ENCODE measurements around the gene MAPK9.

The MAPK9 gene

GRCh38 chr5:180326989-180327565 is 35.2 kb upstream of the MAPK9 start:
- no peak for DNase-seq (ENCODE audit: low read depth)
- no peak overlapping the region for H3K4me3 ChIP-seq (ENCODE audit: control insufficient read depth, low read depth, low read length)
- TF ChIP-seq CTCF (IDR thresholded peaks at IDR 0.05; ENCODE audit: control insufficient read depth, insufficient read depth, low read depth, low read length, missing control alignments): no peak

GRCh38 chr5:180324601-180324950 is 32.7 kb upstream of the MAPK9 start:
- TF ChIP-seq CTCF (IDR thresholded peaks at IDR 0.05; ENCODE audit: control insufficient read depth, insufficient read depth, low read depth, low read length, missing control alignments): no peak
- H3K4me3 ChIP-seq (ENCODE audit: control insufficient read depth, low read depth, low read length): no peak overlapping the region
- DNase-seq (ENCODE audit: low read depth): no peak

DNA sequence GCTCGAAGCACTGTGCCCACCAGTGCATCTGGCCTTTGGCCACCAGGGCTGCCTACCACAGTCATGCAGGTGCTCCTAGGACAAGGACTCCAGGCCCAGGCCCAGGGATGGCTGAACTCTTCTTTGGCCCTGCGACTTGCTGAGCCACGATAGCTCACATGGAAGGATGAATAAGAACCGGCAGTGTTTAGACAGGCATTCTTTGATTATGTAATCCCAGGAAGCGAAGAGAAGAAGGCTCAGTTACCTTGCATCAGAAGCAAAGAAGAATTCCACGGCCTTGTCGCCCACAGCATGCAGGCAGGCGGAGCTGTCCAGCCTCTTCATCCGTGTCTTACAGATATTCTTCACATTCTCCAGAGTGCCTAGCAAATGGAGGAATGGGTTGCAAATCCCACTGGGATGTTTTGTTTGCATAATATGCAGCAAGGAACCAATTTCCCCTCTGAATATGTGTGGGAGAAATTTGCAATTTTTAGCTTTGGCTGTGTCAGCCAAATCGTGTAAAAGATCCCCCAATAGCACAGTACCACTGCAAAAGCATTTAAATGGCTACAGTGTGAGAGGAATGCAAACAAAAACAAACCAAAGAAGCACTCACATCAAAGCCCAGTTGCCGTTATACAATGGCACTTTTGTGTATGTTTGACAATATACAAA is 32.2 kb upstream of the MAPK9 start:
- DNase-seq (ENCODE audit: low read depth): no peak
- TF ChIP-seq CTCF (IDR thresholded peaks at IDR 0.05; ENCODE audit: control insufficient read depth, insufficient read depth, low read depth, low read length, missing control alignments): no peak
- H3K4me3 ChIP-seq (ENCODE audit: control insufficient read depth, low read depth, low read length): no peak overlapping the region

- TF ChIP-seq CTCF (IDR thresholded peaks at IDR 0.05; ENCODE audit: control insufficient read depth, insufficient read depth, low read depth, low read length, missing control alignments): no peak
- DNase-seq (ENCODE audit: low read depth): no peak
- H3K4me3 ChIP-seq (ENCODE audit: control insufficient read depth, low read depth, low read length): no peak overlapping the region
These were observed 31.3 kb upstream of the MAPK9 start for GRCh38 chr5:180323160-180323559.

- TF ChIP-seq CTCF (IDR thresholded peaks at IDR 0.05; ENCODE audit: control insufficient read depth, insufficient read depth, low read depth, low read length, missing control alignments): no peak
These were observed 26.7 kb upstream of the MAPK9 start for GRCh38 chr5:180318456-180319089.

DNA sequence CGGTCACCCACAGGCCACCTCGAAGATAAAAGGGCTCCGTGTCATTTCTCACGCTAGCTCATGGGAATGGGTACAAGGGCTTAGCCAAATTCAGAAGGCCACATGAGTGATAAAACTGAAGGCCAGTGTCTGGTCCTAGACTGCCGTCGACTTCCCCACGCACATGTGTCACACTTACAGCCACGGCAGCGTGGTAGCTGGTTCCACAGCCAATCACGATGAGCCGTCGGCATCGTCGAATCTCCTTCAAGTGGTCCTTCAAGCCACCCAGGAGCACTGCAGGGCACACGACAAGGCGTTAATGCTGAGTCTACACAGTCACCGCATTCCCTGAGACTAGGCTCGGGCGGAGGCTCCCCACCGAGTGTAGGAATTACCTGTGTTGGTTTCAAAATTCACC is 24.7 kb upstream of the MAPK9 start:
- TF ChIP-seq CTCF (IDR thresholded peaks at IDR 0.05; ENCODE audit: control insufficient read depth, insufficient read depth, low read depth, low read length, missing control alignments): no peak
- no peak for DNase-seq (ENCODE audit: low read depth)
- H3K4me3 ChIP-seq (ENCODE audit: control insufficient read depth, low read depth, low read length): no peak overlapping the region

More at GRCh38 chr5:180318456-180319089, 26.7 kb upstream of the MAPK9 start:
- DNase-seq (ENCODE audit: low read depth): no peak
- no peak overlapping the region for H3K4me3 ChIP-seq (ENCODE audit: control insufficient read depth, low read depth, low read length)

Measured in AG09309 (cell line).